H1 (cell line): ENCODE results near the gene TNS3. TPM values are rescaled to one million over a fixed set of nuclear protein-coding genes. Genes with fewer than 3 reads are reported as not detected.

Experiments used
- BACH1 ChIP-seq: IDR thresholded peaks from 2 replicates; pipeline ENCODE4 v1.6.1; 2012; ENCODE audit warnings: low read length, improper control_type of control experiment
- CHD2 ChIP-seq: IDR thresholded peaks from 2 replicates; pipeline ENCODE4 v1.6.1; 2012; ENCODE audit warnings: low read length, improper control_type of control experiment
- PHF8 ChIP-seq: fragments of 200-600 bp; sonication (generic); conservative IDR thresholded peaks from 2 replicates; pipeline ENCODE4 v1.7.1; 2012; ENCODE audit warnings: low read depth, mild to moderate bottlenecking, inconsistent platforms, low read length, moderate library complexity
- RFX5 ChIP-seq: IDR thresholded peaks from 2 replicates; pipeline ENCODE4 v1.6.1; 2011; ENCODE audit warnings: low read depth, low read length, improper control_type of control experiment, borderline replicate concordance
- polyA plus RNA-seq, 7 experiments: library from polyadenylated mRNA; depleted of rRNA in 3 of 7; stranded (reverse) in 5 of 7; unstranded in 2 of 7; fragments of >200 nt in 5 of 7; fragments of 200-250 nt in 2 of 7; gene quantifications; 1 replicate in 5 of 7; 2 replicates in 1 of 7; 4 replicates in 1 of 7; pipeline versions ENCODE4 v1.2.1 to v1.2.3, GENCODE V29; 2011 to 2013; ENCODE audit warnings: missing spikeins in 2 of 7, mixed read lengths in 2 of 7
- total RNA-seq: library from RNA; stranded (reverse); fragmentation: NEBNext Ultra II Directional; extraction: Animal tissue kit (Norgen Biotek cat#: 25700); gene quantifications from 2 replicates; pipeline ENCODE4 v1.2.1, GENCODE V29; 2021
- TF ChIP-seq, protein P1 (sequence below): fragments of 300-600 bp; sonication (generic); IDR thresholded peaks from 2 replicates; pipeline ENCODE4 v1.7.1; 2012; ENCODE audit warnings: low read length, moderate library complexity, mild to moderate bottlenecking, inconsistent platforms; ENCODE audit not compliant: insufficient replicate concordance
- TF ChIP-seq, protein P2 (sequence below): IDR thresholded peaks from 2 replicates; pipeline ENCODE4 v1.6.1; 2012; ENCODE audit warnings: inconsistent platforms

The TNS3 gene
- total and polyA plus RNA-seq, 2 of the 8 experiments (the other 6 are each of a cell fraction or from before 2014, with no cell fraction given), result 11.9 to 24.2 TPM

DNA sequence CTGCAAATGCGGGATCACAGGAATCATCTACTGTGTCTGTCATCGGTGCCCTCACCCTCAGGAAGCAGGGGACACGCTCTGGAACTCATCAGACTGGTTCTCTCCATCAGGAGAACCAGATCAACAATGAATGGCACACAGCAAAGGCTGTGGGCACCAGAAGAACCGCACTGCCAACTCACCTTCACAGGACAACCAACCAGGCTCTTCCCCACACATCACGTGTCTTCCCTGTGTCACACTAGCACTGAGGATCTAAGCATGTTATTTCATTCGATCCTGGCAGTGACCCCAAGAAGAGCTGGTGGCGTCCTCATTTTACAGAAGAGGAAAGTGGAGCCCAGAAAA, 106.1 kb downstream of the TNS3 start (continued):
- TF ChIP-seq, protein P1, sequence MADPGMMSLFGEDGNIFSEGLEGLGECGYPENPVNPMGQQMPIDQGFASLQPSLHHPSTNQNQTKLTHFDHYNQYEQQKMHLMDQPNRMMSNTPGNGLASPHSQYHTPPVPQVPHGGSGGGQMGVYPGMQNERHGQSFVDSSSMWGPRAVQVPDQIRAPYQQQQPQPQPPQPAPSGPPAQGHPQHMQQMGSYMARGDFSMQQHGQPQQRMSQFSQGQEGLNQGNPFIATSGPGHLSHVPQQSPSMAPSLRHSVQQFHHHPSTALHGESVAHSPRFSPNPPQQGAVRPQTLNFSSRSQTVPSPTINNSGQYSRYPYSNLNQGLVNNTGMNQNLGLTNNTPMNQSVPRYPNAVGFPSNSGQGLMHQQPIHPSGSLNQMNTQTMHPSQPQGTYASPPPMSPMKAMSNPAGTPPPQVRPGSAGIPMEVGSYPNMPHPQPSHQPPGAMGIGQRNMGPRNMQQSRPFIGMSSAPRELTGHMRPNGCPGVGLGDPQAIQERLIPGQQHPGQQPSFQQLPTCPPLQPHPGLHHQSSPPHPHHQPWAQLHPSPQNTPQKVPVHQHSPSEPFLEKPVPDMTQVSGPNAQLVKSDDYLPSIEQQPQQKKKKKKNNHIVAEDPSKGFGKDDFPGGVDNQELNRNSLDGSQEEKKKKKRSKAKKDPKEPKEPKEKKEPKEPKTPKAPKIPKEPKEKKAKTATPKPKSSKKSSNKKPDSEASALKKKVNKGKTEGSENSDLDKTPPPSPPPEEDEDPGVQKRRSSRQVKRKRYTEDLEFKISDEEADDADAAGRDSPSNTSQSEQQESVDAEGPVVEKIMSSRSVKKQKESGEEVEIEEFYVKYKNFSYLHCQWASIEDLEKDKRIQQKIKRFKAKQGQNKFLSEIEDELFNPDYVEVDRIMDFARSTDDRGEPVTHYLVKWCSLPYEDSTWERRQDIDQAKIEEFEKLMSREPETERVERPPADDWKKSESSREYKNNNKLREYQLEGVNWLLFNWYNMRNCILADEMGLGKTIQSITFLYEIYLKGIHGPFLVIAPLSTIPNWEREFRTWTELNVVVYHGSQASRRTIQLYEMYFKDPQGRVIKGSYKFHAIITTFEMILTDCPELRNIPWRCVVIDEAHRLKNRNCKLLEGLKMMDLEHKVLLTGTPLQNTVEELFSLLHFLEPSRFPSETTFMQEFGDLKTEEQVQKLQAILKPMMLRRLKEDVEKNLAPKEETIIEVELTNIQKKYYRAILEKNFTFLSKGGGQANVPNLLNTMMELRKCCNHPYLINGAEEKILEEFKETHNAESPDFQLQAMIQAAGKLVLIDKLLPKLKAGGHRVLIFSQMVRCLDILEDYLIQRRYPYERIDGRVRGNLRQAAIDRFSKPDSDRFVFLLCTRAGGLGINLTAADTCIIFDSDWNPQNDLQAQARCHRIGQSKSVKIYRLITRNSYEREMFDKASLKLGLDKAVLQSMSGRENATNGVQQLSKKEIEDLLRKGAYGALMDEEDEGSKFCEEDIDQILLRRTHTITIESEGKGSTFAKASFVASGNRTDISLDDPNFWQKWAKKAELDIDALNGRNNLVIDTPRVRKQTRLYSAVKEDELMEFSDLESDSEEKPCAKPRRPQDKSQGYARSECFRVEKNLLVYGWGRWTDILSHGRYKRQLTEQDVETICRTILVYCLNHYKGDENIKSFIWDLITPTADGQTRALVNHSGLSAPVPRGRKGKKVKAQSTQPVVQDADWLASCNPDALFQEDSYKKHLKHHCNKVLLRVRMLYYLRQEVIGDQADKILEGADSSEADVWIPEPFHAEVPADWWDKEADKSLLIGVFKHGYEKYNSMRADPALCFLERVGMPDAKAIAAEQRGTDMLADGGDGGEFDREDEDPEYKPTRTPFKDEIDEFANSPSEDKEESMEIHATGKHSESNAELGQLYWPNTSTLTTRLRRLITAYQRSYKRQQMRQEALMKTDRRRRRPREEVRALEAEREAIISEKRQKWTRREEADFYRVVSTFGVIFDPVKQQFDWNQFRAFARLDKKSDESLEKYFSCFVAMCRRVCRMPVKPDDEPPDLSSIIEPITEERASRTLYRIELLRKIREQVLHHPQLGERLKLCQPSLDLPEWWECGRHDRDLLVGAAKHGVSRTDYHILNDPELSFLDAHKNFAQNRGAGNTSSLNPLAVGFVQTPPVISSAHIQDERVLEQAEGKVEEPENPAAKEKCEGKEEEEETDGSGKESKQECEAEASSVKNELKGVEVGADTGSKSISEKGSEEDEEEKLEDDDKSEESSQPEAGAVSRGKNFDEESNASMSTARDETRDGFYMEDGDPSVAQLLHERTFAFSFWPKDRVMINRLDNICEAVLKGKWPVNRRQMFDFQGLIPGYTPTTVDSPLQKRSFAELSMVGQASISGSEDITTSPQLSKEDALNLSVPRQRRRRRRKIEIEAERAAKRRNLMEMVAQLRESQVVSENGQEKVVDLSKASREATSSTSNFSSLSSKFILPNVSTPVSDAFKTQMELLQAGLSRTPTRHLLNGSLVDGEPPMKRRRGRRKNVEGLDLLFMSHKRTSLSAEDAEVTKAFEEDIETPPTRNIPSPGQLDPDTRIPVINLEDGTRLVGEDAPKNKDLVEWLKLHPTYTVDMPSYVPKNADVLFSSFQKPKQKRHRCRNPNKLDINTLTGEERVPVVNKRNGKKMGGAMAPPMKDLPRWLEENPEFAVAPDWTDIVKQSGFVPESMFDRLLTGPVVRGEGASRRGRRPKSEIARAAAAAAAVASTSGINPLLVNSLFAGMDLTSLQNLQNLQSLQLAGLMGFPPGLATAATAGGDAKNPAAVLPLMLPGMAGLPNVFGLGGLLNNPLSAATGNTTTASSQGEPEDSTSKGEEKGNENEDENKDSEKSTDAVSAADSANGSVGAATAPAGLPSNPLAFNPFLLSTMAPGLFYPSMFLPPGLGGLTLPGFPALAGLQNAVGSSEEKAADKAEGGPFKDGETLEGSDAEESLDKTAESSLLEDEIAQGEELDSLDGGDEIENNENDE, result no peak
- TF ChIP-seq BACH1 (no peak), CHD2 (no peak), PHF8 (no peak), RFX5 (no peak)
- TF ChIP-seq, protein P2, sequence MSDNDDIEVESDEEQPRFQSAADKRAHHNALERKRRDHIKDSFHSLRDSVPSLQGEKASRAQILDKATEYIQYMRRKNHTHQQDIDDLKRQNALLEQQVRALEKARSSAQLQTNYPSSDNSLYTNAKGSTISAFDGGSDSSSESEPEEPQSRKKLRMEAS, result no peak
